Stimulated activated CD8-positive, alpha-beta memory T cell treated with anti-CD3 and anti-CD28 coated beads, Interleukin-7, amount 100 ng/mL, for 48 hours (primary cell): ENCODE data around the gene FOXQ1.

Experiments used
- DNase-seq, 2 donors: peaks; one replicate each; pipeline ENCODE4 v3.0.0-alpha.2; 2020; ENCODE audit warnings: low read depth in 1 of 2; ENCODE audit errors: extremely low read depth in 1 of 2

Gene FOXQ1

DNA sequence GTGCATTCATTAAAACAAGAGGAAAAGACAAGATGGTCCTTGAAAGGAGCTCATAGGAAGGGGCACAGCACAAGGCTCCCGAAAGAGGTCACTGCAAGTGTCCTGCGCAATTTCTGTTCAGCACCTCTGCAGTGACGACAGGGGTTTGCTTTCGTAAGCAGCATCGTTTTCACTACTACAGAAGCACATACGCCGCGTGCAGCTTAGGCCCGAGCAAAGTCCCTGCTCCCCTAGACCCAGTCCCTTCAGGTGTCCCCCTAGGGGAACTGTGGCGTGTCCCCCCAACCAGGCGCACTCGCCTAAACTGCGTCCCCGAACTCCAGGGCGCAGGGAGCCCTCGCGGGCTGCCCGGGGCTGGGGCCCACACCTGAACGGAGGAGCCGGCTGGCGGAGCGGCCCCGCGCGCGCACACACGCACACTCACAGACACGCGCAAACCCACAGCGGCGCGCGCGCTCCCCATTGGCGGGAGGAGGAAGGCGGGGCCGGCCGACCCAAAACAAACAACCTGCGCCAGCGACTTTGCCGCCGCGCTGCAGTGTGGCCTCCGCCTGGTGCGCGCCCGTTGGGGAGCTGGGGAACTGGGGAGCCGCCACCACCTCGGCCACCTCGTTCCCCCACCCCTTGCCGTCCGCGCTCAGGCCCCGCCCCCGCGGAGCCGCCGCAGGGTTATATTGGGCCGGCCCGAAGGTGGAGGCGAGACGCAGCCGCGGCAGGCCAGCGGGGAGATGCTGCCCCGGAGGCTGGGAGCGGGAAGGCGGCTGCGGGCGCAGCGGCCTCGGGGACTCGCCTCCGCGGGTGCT lies at the start of gene FOXQ1:
Gene FOXQ1, plus strand, starts transcription at position 699 of the 803 bp plus-strand sequence. CDS start 607 bp downstream, outside the sequence.
- no peak for DNase-seq

GRCh38 chr6:1262704-1263038 lies 49.2 kb upstream of the FOXQ1 start:
- DNase-seq: no peak

DNA sequence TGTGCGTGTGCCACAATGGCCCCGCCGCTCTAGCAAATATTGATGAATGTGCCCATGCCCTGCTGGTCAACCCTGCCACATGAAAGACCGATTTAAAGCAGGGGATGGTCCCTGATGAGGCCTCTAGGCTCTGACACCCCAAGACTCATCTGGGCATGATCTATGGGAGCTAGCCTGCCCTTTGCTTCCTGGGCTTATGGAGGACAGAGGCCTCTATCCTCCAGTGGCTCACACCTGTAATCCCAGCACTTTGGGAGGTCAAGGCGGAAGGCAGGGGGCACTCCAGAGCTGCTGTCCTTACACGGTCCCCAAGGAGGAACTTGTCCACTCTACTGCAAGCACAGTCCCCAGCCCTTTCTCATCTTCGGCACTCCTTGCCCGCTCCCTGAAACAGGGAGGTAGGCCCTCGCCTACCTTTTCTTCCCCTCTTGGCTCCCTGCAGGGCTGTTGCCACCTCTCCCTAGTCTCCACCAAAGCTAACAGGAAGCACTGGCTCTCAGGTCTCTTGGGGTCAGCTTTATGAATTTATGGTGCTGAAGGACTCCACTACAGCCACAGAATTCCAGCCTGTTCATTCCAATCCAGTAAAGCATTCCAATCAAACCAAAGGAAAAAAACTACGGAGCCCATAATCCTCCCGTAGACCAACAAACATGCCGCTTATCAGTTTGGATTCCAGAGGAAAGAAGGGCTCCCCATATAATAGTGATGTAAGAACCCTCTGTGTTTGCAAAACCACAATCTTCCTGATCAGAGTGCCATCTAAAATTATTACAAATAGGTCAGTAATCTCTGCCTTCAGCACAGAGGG lies 48.7 kb upstream of the FOXQ1 start:
- no peak for DNase-seq

DNA sequence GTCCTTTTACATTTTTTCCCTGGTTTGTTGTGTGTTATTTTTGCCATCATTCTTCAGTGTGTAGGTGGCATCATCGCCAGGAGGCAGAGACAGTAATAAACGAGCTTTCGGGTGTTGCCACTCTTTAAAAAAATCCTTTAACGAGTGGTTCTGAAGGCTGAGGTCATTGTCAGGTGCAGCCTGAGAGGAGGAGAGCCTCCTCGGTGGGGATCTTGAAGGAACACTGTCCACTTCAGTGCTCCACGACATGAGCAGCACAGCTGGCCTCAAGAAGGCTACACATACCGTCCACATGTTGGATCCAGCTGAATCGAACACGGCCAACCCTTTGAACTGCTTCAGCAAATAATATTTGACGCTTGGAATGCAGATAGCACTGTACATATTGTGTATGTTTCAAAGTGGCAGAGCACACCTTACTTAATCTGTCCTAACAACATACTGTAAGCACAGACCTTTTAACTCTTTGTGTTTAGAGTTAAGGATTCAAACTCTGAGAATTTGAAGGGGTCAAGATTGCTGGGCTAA lies 48.0 kb upstream of the FOXQ1 start:
- no peak for DNase-seq

- no peak for DNase-seq
These were observed 47.1 kb upstream of the FOXQ1 start for GRCh38 chr6:1264619-1265445.

DNA sequence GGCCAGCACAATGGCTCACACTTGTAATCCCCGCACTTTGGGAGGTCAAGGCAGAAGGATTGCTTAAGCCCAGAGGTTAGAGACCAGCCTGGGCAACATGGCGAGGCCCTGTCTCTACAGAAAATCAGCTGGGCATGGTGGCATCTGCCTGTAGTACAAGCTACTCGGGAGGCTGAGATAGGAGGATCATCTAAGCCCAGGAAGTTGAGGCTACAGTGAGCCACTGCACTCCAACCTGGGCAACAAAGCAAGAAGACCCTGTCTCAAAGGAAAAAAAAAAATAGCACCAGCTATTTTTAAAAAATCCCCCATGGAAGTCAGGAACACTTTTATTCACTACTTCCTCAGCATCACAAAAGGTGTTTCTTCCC lies 45.2 kb upstream of the FOXQ1 start:
- DNase-seq: no peak

- no peak for DNase-seq
These were observed 44.7 kb upstream of the FOXQ1 start for GRCh38 chr6:1267057-1267732.

DNA sequence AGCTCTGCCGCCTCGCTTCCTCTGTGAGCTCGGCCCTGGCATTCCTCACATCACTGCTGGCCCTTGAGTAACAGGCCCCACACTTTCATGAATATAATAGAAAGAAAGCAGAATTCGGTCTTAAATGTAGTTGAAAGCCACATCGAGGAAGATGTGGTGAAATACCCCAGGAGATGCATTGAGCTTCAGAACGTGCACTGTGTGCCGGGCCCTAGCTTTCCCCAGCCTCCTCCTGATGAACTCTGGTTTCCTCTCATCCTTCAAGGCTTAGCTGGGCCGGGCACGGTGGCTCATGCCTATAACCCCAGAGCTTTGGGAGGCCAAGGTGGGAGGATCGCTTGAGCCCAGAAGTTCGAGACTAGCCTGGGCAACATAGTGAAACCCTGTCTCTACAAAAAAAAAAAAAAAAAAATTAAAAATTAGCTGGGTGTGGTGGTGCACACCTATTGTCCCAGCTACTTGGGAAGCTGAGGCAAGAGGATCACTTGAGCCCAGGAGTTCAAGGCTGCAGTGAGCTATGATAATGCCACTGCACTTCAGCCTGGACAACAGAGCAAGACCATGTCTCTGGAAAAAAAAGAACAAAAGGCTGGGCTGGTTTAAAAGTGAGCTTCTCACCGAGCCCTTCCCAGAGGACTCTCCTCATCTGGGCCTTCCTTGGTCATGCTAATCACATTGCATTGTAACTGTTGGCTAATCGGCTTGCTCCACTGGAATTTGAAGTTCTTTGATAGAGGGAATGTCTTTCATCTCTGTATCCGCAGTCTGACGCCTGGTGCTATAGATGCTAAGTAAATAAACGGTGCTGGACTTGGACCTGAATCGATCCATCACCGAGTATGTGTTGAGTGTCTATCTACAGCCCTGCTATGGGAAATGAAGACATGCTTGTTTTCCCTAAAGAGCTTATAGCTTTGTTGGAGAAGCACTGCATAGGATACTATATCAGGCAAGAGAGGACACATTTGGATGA lies 43.8 kb upstream of the FOXQ1 start:
- DNase-seq: no peak

GRCh38 chr6:1271071-1271763 lies 40.7 kb upstream of the FOXQ1 start:
- no peak for DNase-seq

GRCh38 chr6:1278061-1278720 lies 33.7 kb upstream of the FOXQ1 start:
- no peak for DNase-seq

GRCh38 chr6:1279065-1279464 lies 32.8 kb upstream of the FOXQ1 start:
- no peak for DNase-seq

GRCh38 chr6:1280666-1281300 lies 31.1 kb upstream of the FOXQ1 start:
- no peak for DNase-seq

DNA sequence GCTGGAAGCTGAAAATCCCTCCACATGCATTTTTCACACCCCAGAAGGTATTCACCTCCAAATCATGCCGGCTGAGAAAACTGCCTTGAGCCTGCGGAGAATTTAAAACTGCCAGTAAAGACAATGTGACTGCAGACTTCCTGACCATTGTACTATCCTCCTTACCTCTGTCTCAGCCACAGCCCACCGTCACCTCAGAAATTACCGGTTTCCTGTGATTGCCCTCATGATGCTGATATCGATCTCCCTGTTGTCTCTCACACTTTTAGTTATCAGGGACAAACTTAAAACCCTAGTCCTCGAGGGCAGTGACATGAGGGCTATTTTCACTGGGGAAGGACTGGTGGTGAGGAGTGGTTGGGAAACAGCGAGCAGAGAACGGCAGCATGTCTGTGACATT lies 30.2 kb upstream of the FOXQ1 start:
- no peak for DNase-seq

DNA sequence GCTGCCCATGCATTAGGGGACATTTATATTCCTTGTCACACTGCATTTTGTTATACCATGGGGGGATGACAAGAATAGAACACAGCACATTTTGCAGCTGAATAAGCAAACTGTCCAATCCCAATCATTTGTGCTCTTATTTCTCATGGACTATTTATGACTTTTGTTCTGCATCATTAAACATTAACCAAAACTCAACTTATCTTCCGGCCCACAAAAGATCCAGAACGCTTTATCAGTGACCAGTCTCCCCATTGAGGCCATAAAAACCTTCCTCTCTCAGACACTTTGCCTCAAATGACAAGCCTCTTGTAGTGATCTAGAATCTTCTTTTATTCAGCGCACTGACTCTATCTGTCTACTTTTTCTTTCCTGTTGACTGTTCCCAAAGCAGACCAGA lies 28.4 kb upstream of the FOXQ1 start:
- no peak for DNase-seq

- DNase-seq: no peak
These were observed 26.3 kb upstream of the FOXQ1 start for GRCh38 chr6:1285556-1285955.

DNA sequence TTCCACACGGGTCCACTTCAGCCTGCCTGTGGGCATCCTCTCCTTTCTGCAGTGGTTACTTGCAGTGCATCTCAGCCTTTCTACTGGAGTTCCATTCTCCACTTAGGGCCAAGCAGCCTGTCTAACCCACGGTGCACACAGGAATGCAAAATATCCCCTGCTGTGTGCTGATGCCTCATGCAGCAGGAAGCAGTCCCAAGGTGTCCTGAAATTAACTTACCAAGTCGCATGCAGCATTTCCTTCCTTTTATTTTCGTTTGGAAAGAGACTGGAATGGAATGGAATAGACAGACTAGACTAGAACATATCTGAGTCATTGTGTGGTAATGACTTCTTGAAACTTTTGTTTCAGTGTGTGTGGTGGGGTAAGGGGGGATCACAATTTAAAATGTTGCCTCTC lies 25.9 kb upstream of the FOXQ1 start:
- no peak for DNase-seq

DNA sequence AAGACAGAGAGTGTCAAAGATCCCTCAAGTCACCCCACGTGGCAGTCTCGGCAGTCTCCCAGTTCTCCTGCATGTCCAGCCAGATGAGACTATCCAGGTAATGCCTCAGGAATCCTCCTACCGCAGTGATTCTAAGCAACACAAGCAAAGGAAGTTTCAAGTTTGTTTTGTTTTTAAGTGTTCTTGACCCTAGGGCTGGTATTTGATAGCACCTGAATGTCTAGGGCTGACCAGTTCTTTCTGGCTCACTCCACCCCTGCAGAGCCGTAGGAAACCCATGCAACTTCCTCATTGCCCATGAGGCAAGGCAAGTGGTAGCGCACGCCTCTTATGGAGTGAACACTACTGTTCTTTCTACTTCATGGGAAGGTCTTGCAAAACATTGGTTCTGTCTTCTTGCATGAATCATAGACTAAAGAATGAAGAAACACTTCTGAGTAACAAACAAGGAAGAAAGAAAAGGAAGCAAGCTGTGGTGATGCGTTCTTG lies 24.8 kb upstream of the FOXQ1 start:
- DNase-seq: no peak

- no peak for DNase-seq
These were observed 21.8 kb upstream of the FOXQ1 start for GRCh38 chr6:1290086-1290485.
